IPS-15b (cell line): ENCODE results near the gene TWF1.
"Not testable (repeated sequence)": the region's sequence is repeated elsewhere in the genome, so short reads cannot be mapped to it uniquely, and the experiment has no call there.

Experiments used
- H3K27me3 ChIP-seq: one replicate; pipeline ENCODE4 v1.6.1; 2013; ENCODE audit warnings: low read length; ENCODE audit not compliant: control insufficient read depth, insufficient read depth
- H3K36me3 ChIP-seq: one replicate; pipeline ENCODE4 v1.6.1; 2013; ENCODE audit warnings: low read length; ENCODE audit not compliant: control insufficient read depth, insufficient read depth
- H3K4me1 ChIP-seq: one replicate; pipeline ENCODE4 v1.6.1; 2013; ENCODE audit warnings: mild to moderate bottlenecking, low read length; ENCODE audit not compliant: control insufficient read depth, insufficient read depth
- H3K4me3 ChIP-seq: one replicate; pipeline ENCODE4 v1.5.1; 2013; ENCODE audit warnings: low read depth, low read length
- H3K9ac ChIP-seq: one replicate; pipeline ENCODE4 v1.6.1; 2013; ENCODE audit warnings: low read depth, mild to moderate bottlenecking, low read length
- H3K9me3 ChIP-seq: one replicate; pipeline ENCODE4 v1.6.1; 2013; ENCODE audit warnings: mild to moderate bottlenecking, low read length; ENCODE audit not compliant: control insufficient read depth, insufficient read depth

The TWF1 gene

DNA sequence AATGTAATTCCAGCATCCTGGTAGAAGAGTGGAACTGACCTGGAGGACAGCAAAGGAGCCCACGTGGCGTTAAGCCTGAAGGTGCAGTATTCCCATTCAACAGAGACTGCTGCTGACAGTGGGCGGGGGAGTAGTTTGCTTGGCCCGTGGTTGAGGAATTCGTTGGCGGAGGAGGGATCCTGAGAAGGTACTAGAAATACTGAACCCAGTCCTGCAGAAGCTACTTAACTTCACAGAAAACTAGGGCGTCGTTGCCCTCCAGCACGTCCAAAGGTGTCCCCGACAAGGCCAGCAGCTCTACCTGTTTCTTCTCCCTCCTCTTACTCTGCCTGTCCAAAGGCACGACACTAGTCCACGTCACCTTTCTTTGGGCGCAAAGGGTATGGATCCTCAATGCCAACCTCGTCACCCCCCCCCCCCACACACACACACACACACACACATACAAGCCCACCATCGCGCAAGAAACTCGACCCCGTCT, 47.8 kb downstream of the TWF1 start:
- peak overlapping the region; percentile 70 for H3K4me3 ChIP-seq
- no peaks in the 10 kb centered on the region for H3K9me3 ChIP-seq
- peaks cover 8% of the 10 kb centered on the region for H3K4me1 ChIP-seq
- peak overlapping the region; percentile 71 for H3K9ac ChIP-seq
- H3K36me3 ChIP-seq: no peaks in the 10 kb centered on the region
- no peaks in the 10 kb centered on the region for H3K27me3 ChIP-seq

DNA sequence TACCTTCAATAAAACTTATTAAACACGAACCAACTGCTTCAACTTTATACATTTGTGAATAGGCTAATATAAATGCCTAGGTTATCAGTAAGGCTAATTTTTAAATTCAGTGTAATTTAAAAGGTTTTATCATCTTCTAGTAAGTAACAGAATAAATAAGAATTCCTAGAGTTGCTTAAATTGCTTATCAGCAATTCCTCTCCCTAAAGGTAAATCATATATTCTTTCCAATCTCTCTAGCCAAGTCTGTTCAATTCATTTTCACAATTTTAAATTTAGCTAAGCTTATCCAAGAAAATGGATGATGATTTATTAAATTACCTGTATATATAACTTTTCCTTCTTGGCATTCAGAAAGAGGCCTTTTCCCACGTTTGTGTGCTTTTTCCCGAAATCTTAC, 52.1 kb downstream of the TWF1 start:
- H3K9ac ChIP-seq: no peak overlapping the region
- H3K4me3 ChIP-seq: no peak overlapping the region
- H3K27me3 ChIP-seq: no peaks in the 10 kb centered on the region
- H3K36me3 ChIP-seq: peaks cover 2% of the 10 kb centered on the region
- H3K4me1 ChIP-seq: no peaks in the 10 kb centered on the region
- H3K9me3 ChIP-seq: no peaks in the 10 kb centered on the region

DNA sequence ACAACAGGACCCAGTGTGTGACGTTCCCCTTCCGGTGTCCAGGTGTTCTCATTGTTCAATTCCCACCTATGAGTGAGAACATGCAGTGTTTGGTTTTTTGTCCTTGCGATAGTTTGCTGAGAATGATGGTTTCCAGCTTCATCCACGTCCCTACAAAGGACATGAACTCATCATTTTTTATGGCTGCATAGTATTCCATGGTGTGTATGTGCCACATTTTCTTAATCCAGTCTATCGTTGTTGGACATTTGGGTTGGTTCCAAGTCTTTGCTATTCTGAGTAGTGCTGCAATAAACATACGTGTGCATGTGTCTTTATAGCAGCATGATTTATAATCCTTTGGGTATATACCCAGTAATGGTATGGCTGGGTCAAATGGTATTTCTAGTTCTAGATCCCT, 54.8 kb downstream of the TWF1 start:
- not testable (repeated sequence) for H3K27me3 ChIP-seq, H3K4me1 ChIP-seq, H3K9me3 ChIP-seq, H3K36me3 ChIP-seq, H3K9ac ChIP-seq, H3K4me3 ChIP-seq

DNA sequence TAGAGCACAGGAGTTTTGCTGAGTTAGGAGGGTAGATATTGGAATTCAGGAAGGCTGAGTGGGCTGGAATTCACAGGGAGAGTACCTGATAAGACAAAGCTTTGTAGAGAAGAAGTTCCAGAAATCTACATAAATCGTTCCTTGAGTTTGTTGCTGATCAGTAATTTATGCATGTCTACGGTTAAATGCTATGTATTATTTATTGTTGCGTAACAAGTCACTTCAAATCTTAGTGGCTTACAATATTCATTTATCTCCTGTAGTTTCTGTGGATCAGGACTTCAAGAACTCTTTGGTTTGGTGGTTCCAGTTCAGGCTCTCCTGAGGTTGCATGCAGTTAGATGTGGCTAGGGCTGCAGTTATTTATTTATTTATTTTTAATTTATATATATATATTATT, 55.3 kb downstream of the TWF1 start:
- Histone ChIP-seq H3K27me3 (no peaks in the 10 kb centered on the region), H3K4me3 (no peak overlapping the region), H3K9me3 (no peaks in the 10 kb centered on the region), H3K36me3 (peaks cover 2% of the 10 kb centered on the region), H3K9ac (no peak overlapping the region), H3K4me1 (no peaks in the 10 kb centered on the region)

DNA sequence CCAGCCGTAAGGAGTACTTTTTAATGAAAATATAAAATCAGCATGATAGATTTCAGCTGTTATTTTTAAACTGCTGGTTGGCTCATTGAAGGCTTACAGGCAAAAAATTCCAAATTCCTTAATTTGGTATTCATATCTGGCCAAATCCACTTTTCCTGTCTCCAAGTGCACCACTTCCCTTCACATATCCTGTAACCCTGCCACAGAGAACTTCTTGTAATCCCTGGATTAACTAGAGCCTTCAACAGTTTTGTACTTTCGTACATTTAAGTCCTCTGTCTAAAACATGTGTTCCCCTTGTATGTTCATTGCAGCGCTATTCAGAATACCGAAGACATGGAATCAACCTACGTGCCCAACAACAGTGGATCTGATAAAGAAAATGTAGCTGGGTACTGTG, 57.1 kb downstream of the TWF1 start:
- Histone ChIP-seq H3K9me3 (no peaks in the 10 kb centered on the region), H3K4me1 (no peaks in the 10 kb centered on the region), H3K36me3 (peaks cover 2% of the 10 kb centered on the region), H3K9ac (no peak overlapping the region), H3K27me3 (no peaks in the 10 kb centered on the region), H3K4me3 (no peak overlapping the region)

- Histone ChIP-seq H3K9me3 (no peaks in the 10 kb centered on the region), H3K27me3 (no peaks in the 10 kb centered on the region), H3K4me3 (no peak overlapping the region), H3K36me3 (no peaks in the 10 kb centered on the region), H3K4me1 (no peaks in the 10 kb centered on the region), H3K9ac (no peak overlapping the region)
Observed at GRCh38 chr12:43744826-43745225, 61.3 kb downstream of the TWF1 start.
